ENCODE data around the gene ATP9B.
"Not testable (repeated sequence)": the region's sequence is repeated elsewhere in the genome, so short reads cannot be mapped to it uniquely, and the experiment has no call there.

The ATP9B gene

GRCh38 chr18:79278896-79279295, 209.7 kb downstream of the ATP9B start:
- DNase-seq (ENCODE audit: low read depth in 2 of 2): no peak

GRCh38 chr18:79283131-79283810, 214.1 kb downstream of the ATP9B start:
- no peak for DNase-seq (ENCODE audit: low read depth in 2 of 2)

GRCh38 chr18:79283929-79284328, 214.7 kb downstream of the ATP9B start:
- no peak for DNase-seq (ENCODE audit: low read depth in 2 of 2)

- not testable (repeated sequence) for DNase-seq (ENCODE audit: low read depth in 2 of 2)
Measured at GRCh38 chr18:79285191-79285590, 216.0 kb downstream of the ATP9B start.

- DNase-seq (ENCODE audit: low read depth in 2 of 2): not testable (repeated sequence)
Measured at GRCh38 chr18:79290409-79290808, 221.2 kb downstream of the ATP9B start.

- no peak for DNase-seq (ENCODE audit: low read depth in 2 of 2)
Measured at GRCh38 chr18:79290876-79291275, 221.7 kb downstream of the ATP9B start.

GRCh38 chr18:79294235-79294634, 225.0 kb downstream of the ATP9B start:
- DNase-seq (ENCODE audit: low read depth in 2 of 2): no peak

GRCh38 chr18:79299272-79299671, 230.1 kb downstream of the ATP9B start:
- DNase-seq (ENCODE audit: low read depth in 2 of 2): no peak

- DNase-seq (ENCODE audit: low read depth in 2 of 2): no peak
Measured at GRCh38 chr18:79299711-79300110, 230.5 kb downstream of the ATP9B start.

GRCh38 chr18:79300413-79300812, 231.2 kb downstream of the ATP9B start:
- DNase-seq (ENCODE audit: low read depth in 2 of 2): no peak

- DNase-seq (ENCODE audit: low read depth in 2 of 2): no peak
Measured at GRCh38 chr18:79302120-79302519, 232.9 kb downstream of the ATP9B start.

- DNase-seq (ENCODE audit: low read depth in 2 of 2): no peak
Measured at GRCh38 chr18:79305911-79306310, 236.7 kb downstream of the ATP9B start.

- DNase-seq (ENCODE audit: low read depth in 2 of 2): no peak
Measured at GRCh38 chr18:79309614-79310358, 240.6 kb downstream of the ATP9B start.

- DNase-seq (ENCODE audit: low read depth in 2 of 2): no peak
Measured at GRCh38 chr18:79314838-79315388, 245.7 kb downstream of the ATP9B start.

- no peak for DNase-seq (ENCODE audit: low read depth in 2 of 2)
Measured at GRCh38 chr18:79315596-79315995, 246.4 kb downstream of the ATP9B start.

GRCh38 chr18:79317703-79318102, 248.5 kb downstream of the ATP9B start:
- DNase-seq (ENCODE audit: low read depth in 2 of 2): no peak

GRCh38 chr18:79318142-79318673, 249.0 kb downstream of the ATP9B start:
- DNase-seq (ENCODE audit: low read depth in 2 of 2): no peak

- no peak for DNase-seq (ENCODE audit: low read depth in 2 of 2)
Measured at GRCh38 chr18:79320216-79320850, 251.1 kb downstream of the ATP9B start.

GRCh38 chr18:79321625-79322405, 252.6 kb downstream of the ATP9B start:
- DNase-seq (ENCODE audit: low read depth in 2 of 2): no peak

GRCh38 chr18:79322441-79322840, 253.2 kb downstream of the ATP9B start:
- no peak for DNase-seq (ENCODE audit: low read depth in 2 of 2)

- no peak for DNase-seq (ENCODE audit: low read depth in 2 of 2)
Measured at GRCh38 chr18:79323471-79323870, 254.3 kb downstream of the ATP9B start.

Measured in stimulated activated CD4-positive, alpha-beta T cell treated with anti-CD3 and anti-CD28 coated beads, Interleukin-1b, Interleukin-23, amount 100 ng/mL, for 4 hours (primary cell).